Upper lobe of left lung (tissue), 6 donors: ENCODE measurements around the gene SPRING1. TPM values are rescaled to one million over a fixed set of nuclear protein-coding genes. Genes with fewer than 3 reads are reported as not detected.

Experiments
- ATAC-seq, 2 donors: fragments of 200-7000 bp; cut with Tn5 transposase; one replicate each; pipeline ENCODE4 v1.9.1; 2022; ENCODE audit warnings: mild to moderate bottlenecking in 2 of 2, moderate library complexity in 2 of 2; ENCODE audit not compliant: low FRiP score in 2 of 2
- DNase-seq, 2 donors: peaks; one replicate each; pipeline ENCODE4 v3.0.0-alpha.2; 2019 to 2020
- H3K27ac ChIP-seq, 4 donors: fragments of 200-600 bp; sonication (generic); one replicate each; pipeline ENCODE4 v1.5.1; 2016 to 2019
- H3K27me3 ChIP-seq, 4 donors: fragments of 200-600 bp; sonication (generic); one replicate each; pipeline ENCODE4 v1.5.1; 2017 to 2019
- H3K36me3 ChIP-seq, 4 donors: fragments of 200-600 bp; sonication (generic); one replicate each; pipeline ENCODE4 v1.5.1; 2016 to 2019
- H3K4me1 ChIP-seq, 4 donors: fragments of 200-600 bp; sonication (generic); one replicate each; pipeline ENCODE4 v1.5.1; 2018 to 2019
- H3K4me3 ChIP-seq, 4 donors: fragments of 200-600 bp; sonication (generic); one replicate each; pipeline ENCODE4 v1.5.1; 2017 to 2019; ENCODE audit warnings: mild to moderate bottlenecking in 2 of 4, moderate library complexity in 1 of 4
- H3K9me3 ChIP-seq, 4 donors: fragments of 200-600 bp; sonication (generic); one replicate each; pipeline ENCODE4 v1.5.1; 2018 to 2019
- EP300 ChIP-seq, 4 donors: sonication (generic); formaldehyde crosslinking; IDR thresholded peaks; one replicate each; pipeline ENCODE4 v1.5.1; 2017; ENCODE audit warnings: antibody characterized with exemption in 4 of 4, control low read depth in 2 of 4
- POLR2A ChIP-seq, 4 donors: fragments of 450-650 bp; IDR thresholded peaks; one replicate each; pipeline ENCODE4 v1.5.1; 2016 to 2017; ENCODE audit warnings: antibody characterized with exemption in 4 of 4, mild to moderate bottlenecking in 2 of 4
- POLR2AphosphoS5 ChIP-seq, 2 donors: sonication (generic); formaldehyde crosslinking; IDR thresholded peaks; one replicate each; pipeline ENCODE4 v1.5.1; 2017; ENCODE audit warnings: antibody characterized with exemption in 2 of 2
- WGBS, 2 donors: methylation state at CpG; one replicate each; pipeline ENCODE4 v1.1.5; 2017 to 2018; 5-methylcytosine and 5-hydroxymethylcytosine counted together
- total RNA-seq, 6 donors: library from RNA; depleted of rRNA in 4 of 6; stranded (reverse); fragments of >200 nt in 4 of 6; gene quantifications; one replicate each; pipeline versions ENCODE4 v1.1.0 to v1.2.1, GENCODE V29; 2016 to 2021
- TF ChIP-seq, protein P1 (sequence below), 6 experiments: fragments of 450-650 bp in 4 of 6; fragments of 200-600 bp in 2 of 6; sonication (generic) in 2 of 6; IDR thresholded peaks; one replicate each; pipeline ENCODE4 v1.5.1; 2016 to 2019; ENCODE audit warnings: antibody characterized with exemption in 6 of 6
- donor health status: DM: no; HTN: no; CAD: no; lungs with moderate emphysema.
- donor health status: DM: no; HTN: yes; CAD: no; lungs with severe emphysema.

SPRING1 gene
- total RNA-seq, 6 donors from 2014 or later: 86.8 to 134 (median 119) TPM

DNA sequence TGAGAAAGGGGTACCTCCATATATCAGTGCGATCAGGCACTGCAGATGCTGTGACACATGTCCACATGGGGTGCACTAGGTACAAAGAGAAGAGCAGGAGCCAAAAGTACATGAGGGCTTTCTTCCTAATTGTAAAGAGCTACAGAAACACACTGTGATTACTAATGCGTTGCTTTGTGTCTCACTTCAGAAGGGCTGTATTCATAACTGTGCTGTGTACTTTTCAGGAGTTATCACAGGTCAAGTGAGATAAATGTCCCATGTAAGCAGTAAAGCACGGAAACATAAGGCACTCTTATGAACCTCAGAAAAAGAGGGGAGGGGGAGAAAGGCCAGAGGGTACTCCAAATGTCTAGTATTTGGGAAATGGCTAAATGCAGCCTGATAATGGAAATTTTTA, 10.6 kb downstream of the SPRING1 start:
- H3K27ac ChIP-seq: peak overlapping the region in 3 of 4 donors; percentile 10 to 63 (median 42)
- TF ChIP-seq POLR2A (IDR thresholded peaks at IDR 0.05) (no peak), EP300 (IDR thresholded peaks at IDR 0.05) (no peak), POLR2AphosphoS5 (IDR thresholded peaks at IDR 0.05) (no peak)
- TF ChIP-seq, protein P1, sequence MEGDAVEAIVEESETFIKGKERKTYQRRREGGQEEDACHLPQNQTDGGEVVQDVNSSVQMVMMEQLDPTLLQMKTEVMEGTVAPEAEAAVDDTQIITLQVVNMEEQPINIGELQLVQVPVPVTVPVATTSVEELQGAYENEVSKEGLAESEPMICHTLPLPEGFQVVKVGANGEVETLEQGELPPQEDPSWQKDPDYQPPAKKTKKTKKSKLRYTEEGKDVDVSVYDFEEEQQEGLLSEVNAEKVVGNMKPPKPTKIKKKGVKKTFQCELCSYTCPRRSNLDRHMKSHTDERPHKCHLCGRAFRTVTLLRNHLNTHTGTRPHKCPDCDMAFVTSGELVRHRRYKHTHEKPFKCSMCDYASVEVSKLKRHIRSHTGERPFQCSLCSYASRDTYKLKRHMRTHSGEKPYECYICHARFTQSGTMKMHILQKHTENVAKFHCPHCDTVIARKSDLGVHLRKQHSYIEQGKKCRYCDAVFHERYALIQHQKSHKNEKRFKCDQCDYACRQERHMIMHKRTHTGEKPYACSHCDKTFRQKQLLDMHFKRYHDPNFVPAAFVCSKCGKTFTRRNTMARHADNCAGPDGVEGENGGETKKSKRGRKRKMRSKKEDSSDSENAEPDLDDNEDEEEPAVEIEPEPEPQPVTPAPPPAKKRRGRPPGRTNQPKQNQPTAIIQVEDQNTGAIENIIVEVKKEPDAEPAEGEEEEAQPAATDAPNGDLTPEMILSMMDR (IDR thresholded peaks at IDR 0.05): no peak
- 53 to 71% methylated on average over 3 of the region's 3 CpGs for WGBS, 2 donors
- no peaks in the 10 kb centered on the region for H3K27me3 ChIP-seq
- no peak overlapping the region for H3K4me3 ChIP-seq
- ATAC-seq: peak; percentile 27 to 35
- H3K36me3 ChIP-seq: peaks cover 0 to 13% (median 4%) of the 10 kb centered on the region in 4 donors
- DNase-seq: no peak
- no peaks in the 10 kb centered on the region for H3K9me3 ChIP-seq
- peaks cover 18 to 43% (median 33%) of the 10 kb centered on the region in 4 donors for H3K4me1 ChIP-seq

DNA sequence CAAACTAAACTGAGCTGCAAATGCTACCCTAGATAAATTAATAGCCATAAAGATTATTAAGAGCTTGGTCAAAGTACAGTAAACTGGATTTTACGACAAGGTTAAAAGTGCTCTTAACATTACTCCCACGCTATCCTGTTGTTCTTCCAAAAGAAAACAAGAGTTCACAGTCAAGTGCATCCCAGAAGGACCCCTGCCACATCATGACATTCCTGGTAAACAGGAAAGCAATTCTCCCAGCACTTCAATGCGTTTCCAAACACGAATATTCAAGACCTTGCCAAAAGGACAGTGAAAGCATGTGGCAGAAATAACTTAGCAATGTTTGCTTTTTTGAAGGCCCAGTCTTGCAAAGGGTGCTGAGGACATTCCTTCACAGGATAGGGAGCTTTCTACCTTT, 11.2 kb downstream of the SPRING1 start:
- DNase-seq: no peak
- ATAC-seq: peak; percentile 38 to 72
- Histone ChIP-seq H3K27ac (peak overlapping the region in 3 of 4 donors; percentile 10 to 63 (median 42)), H3K9me3 (no peaks in the 10 kb centered on the region), H3K4me1 (peaks cover 18 to 38% (median 29%) of the 10 kb centered on the region in 4 donors), H3K4me3 (no peak overlapping the region), H3K36me3 (peaks cover 0 to 19% (median 4%) of the 10 kb centered on the region in 4 donors), H3K27me3 (no peaks in the 10 kb centered on the region)
- 33 to 43% methylated on average over 4 of the region's 4 CpGs for whole genome bisulfite sequencing, 2 donors
- TF ChIP-seq POLR2A (IDR thresholded peaks at IDR 0.05) (no peak), EP300 (IDR thresholded peaks at IDR 0.05) (peak in 1 of 4 donors; percentile 44), POLR2AphosphoS5 (IDR thresholded peaks at IDR 0.05) (peak in 1 of 2 donors; percentile 65)
- TF ChIP-seq, protein P1 (IDR thresholded peaks at IDR 0.05): no peak

DNA sequence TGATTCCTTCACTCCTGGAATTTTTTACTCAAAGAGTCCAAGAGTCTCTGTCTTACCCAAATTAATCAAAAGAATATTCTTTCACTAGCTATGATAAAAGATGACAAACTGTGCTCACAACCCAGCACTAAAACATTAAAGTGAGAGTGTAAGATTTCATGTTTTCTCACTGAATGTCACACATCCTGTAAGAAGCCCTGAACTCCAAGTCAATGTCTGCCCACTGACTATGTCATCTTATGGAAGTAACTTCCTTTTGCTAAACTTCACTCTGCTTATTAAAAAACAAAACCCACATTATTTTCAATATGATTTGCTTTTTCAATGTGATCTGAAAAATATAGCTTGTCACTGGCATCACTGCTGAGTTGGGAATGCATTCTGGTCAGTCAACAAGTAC, 15.6 kb downstream of the SPRING1 start:
- TF ChIP-seq POLR2AphosphoS5 (IDR thresholded peaks at IDR 0.05) (no peak), POLR2A (IDR thresholded peaks at IDR 0.05) (no peak), EP300 (IDR thresholded peaks at IDR 0.05) (no peak)
- TF ChIP-seq, protein P1 (IDR thresholded peaks at IDR 0.05): no peak
- H3K9me3 ChIP-seq: no peaks in the 10 kb centered on the region
- ATAC-seq: no peak
- H3K4me3 ChIP-seq: no peak overlapping the region
- peaks cover 0 to 47% (median 25%) of the 10 kb centered on the region in 4 donors for H3K36me3 ChIP-seq
- H3K27me3 ChIP-seq: no peaks in the 10 kb centered on the region
- DNase-seq: no peak
- no peak overlapping the region for H3K27ac ChIP-seq
- peaks cover 19 to 41% (median 33%) of the 10 kb centered on the region in 4 donors for H3K4me1 ChIP-seq

DNA sequence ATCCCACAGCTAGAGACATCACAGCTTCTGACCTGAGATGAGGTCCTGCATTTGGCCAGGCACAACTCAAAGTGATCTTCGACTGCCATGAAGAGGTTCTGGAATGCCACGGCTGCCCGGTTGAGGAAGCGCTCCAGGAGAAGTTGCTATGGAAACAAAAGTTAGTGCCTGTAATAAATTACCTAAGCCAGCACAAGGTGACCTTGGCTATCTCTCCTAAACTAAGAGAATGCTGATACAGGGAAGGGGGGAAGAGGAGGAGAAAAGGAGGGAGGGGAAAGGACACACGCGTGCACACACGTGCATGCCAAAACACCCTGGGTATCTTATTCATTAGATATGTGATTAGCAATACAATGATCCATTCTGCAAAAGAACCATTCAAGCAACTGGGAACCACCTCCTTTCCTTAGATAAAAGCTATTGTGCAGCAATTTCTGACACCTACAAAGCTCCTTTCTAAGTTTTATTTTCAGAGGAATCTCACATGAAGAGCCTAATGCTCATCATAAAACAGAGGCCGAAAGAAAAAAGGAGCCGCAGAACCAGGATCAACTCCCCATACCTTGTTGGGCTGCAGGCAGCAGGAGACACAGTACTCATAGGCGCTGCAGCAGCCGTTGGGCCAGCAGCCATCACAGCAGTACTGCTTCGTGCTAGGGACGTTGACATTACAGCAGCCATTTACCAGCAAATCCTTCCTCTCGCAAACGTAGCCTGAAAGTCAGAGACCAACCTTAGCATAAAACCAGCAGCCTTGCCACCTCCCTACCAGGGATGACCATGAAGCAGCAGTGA, 17.9 kb downstream of the SPRING1 start:
- Histone ChIP-seq H3K27me3 (no peaks in the 10 kb centered on the region), H3K9me3 (no peaks in the 10 kb centered on the region), H3K27ac (peak overlapping the region in 2 of 4 donors; percentile 26 to 44), H3K36me3 (peaks cover 0 to 68% (median 36%) of the 10 kb centered on the region in 4 donors), H3K4me3 (no peak overlapping the region), H3K4me1 (peaks cover 14 to 30% (median 20%) of the 10 kb centered on the region in 4 donors)
- DNase-seq: no peak
- TF ChIP-seq EP300 (IDR thresholded peaks at IDR 0.05) (no peak), POLR2A (IDR thresholded peaks at IDR 0.05) (no peak), POLR2AphosphoS5 (IDR thresholded peaks at IDR 0.05) (no peak)
- TF ChIP-seq, protein P1 (IDR thresholded peaks at IDR 0.05): no peak
- ATAC-seq: no peak
- WGBS, 2 donors: 84 to 88% methylated on average over 13 to 15 of the region's 15 CpGs
